GM18873 (cell line): ENCODE results near the gene SNX2.

Experiments used
- ATAC-seq: cut with Tn5 transposase; IDR thresholded peaks from one replicate; pipeline ENCODE4 v1.9.1; 2021; ENCODE audit warnings: mild to moderate bottlenecking, moderate library complexity, moderate number of reproducible peaks; ENCODE audit not compliant: unreplicated experiment, low FRiP score

The SNX2 gene

GRCh38 chr5:122770477-122770876, 4.4 kb upstream of the SNX2 start:
- ATAC-seq: no peak

GRCh38 chr5:122772446-122772845, 2.4 kb upstream of the SNX2 start:
- ATAC-seq: no peak

GRCh38 chr5:122773619-122774018, 1.3 kb upstream of the SNX2 start:
- ATAC-seq: no peak

- ATAC-seq: peak; percentile 35
Measured at GRCh38 chr5:122774519-122774860, 390 bp upstream of the SNX2 start.

GRCh38 chr5:122775550-122776542, 966 bp downstream of the SNX2 start:
- no peak for ATAC-seq

- no peak for ATAC-seq
Measured at GRCh38 chr5:122778157-122778556, 3.3 kb downstream of the SNX2 start.

GRCh38 chr5:122779451-122779850, 4.6 kb downstream of the SNX2 start:
- no peak for ATAC-seq

- ATAC-seq: no peak
Measured at GRCh38 chr5:122780296-122780695, 5.4 kb downstream of the SNX2 start.

- no peak for ATAC-seq
Measured at GRCh38 chr5:122781465-122781864, 6.6 kb downstream of the SNX2 start.

GRCh38 chr5:122785294-122785693, 10.4 kb downstream of the SNX2 start:
- no peak for ATAC-seq

GRCh38 chr5:122788371-122788770, 13.5 kb downstream of the SNX2 start:
- ATAC-seq: no peak

GRCh38 chr5:122788996-122789395, 14.1 kb downstream of the SNX2 start:
- ATAC-seq: no peak

GRCh38 chr5:122789461-122790171, 14.7 kb downstream of the SNX2 start:
- ATAC-seq: no peak

GRCh38 chr5:122790354-122791103, 15.6 kb downstream of the SNX2 start:
- no peak for ATAC-seq

- ATAC-seq: no peak
Measured at GRCh38 chr5:122805481-122805880, 30.6 kb downstream of the SNX2 start.

- no peak for ATAC-seq
Measured at GRCh38 chr5:122810405-122810804, 35.5 kb downstream of the SNX2 start.

- no peak for ATAC-seq
Measured at GRCh38 chr5:122815218-122815767, 40.4 kb downstream of the SNX2 start.

- no peak for ATAC-seq
Measured at GRCh38 chr5:122816756-122817155, 41.9 kb downstream of the SNX2 start.

- no peak for ATAC-seq
Measured at GRCh38 chr5:122831984-122832383, 57.1 kb downstream of the SNX2 start.

- no peak for ATAC-seq
Measured at GRCh38 chr5:122835681-122836080, 60.8 kb downstream of the SNX2 start.

GRCh38 chr5:122836947-122837346, 62.1 kb downstream of the SNX2 start:
- ATAC-seq: no peak
